ENCODE measurements around the gene PRXL2A. TPM values are rescaled to one million over a fixed set of nuclear protein-coding genes. Genes with fewer than 3 reads are reported as not detected.

PRXL2A gene
- total RNA-seq, 1 donor from 2014 or later: 0.11 TPM

GRCh38 chr10:80460399-80461207, 52.3 kb downstream of the PRXL2A start:
- DNase-seq (ENCODE audit: low read depth): peak; percentile 76

GRCh38 chr10:80461208-80462183, 53.1 kb downstream of the PRXL2A start:
- DNase-seq (ENCODE audit: low read depth): no peak

GRCh38 chr10:80462299-80462980, 54.1 kb downstream of the PRXL2A start:
- no peak for DNase-seq (ENCODE audit: low read depth)

- no peak for DNase-seq (ENCODE audit: low read depth)
Measured at GRCh38 chr10:80462981-80463741, 54.8 kb downstream of the PRXL2A start.

- DNase-seq (ENCODE audit: low read depth): no peak
Measured at GRCh38 chr10:80463868-80464267, 55.5 kb downstream of the PRXL2A start.

GRCh38 chr10:80464557-80465450, 56.5 kb downstream of the PRXL2A start:
- DNase-seq (ENCODE audit: low read depth): peak; percentile 92

GRCh38 chr10:80465451-80465835, 57.1 kb downstream of the PRXL2A start:
- no peak for DNase-seq (ENCODE audit: low read depth)

- DNase-seq (ENCODE audit: low read depth): no peak
Measured at GRCh38 chr10:80465839-80466590, 57.7 kb downstream of the PRXL2A start.

GRCh38 chr10:80466724-80467326, 58.5 kb downstream of the PRXL2A start:
- DNase-seq (ENCODE audit: low read depth): no peak

GRCh38 chr10:80468002-80468401, 59.7 kb downstream of the PRXL2A start:
- no peak for DNase-seq (ENCODE audit: low read depth)

- no peak for DNase-seq (ENCODE audit: low read depth)
Measured at GRCh38 chr10:80468806-80469421, 60.6 kb downstream of the PRXL2A start.

- DNase-seq (ENCODE audit: low read depth): no peak
Measured at GRCh38 chr10:80470266-80470665, 61.9 kb downstream of the PRXL2A start.

GRCh38 chr10:80471001-80471400, 62.6 kb downstream of the PRXL2A start:
- DNase-seq (ENCODE audit: low read depth): no peak

GRCh38 chr10:80471715-80472233, 63.4 kb downstream of the PRXL2A start:
- no peak for DNase-seq (ENCODE audit: low read depth)

- no peak for DNase-seq (ENCODE audit: low read depth)
Measured at GRCh38 chr10:80472234-80473095, 64.1 kb downstream of the PRXL2A start.

GRCh38 chr10:80473096-80473657, 64.8 kb downstream of the PRXL2A start:
- no peak for DNase-seq (ENCODE audit: low read depth)
